ENCODE results near the gene SEZ6.
"Not testable (repeated sequence)": the region's sequence is repeated elsewhere in the genome, so short reads cannot be mapped to it uniquely, and the experiment has no call there.

SEZ6 gene

DNA sequence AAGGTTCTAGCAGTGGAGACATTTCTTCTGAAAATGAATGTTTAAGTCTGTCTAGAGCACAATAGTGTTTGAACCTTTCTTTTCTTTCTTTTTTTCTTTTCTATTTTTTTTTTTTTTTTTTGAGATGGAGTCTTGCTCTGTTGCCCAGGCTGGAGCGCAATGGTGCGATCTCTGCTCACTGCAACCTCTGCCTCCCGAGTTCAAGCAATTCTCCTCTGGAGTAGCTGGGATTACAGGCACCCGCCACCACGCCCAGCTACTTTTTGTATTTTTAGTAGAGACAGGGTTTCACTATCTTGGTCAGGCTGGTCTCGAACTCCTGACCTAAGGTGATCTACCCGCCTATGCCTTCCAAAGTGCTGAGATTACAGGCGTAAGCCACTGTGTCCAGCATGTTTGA lies 71.3 kb downstream of the SEZ6 start:
- DNase-seq (ENCODE audit: low spot score), result not testable (repeated sequence)

DNA sequence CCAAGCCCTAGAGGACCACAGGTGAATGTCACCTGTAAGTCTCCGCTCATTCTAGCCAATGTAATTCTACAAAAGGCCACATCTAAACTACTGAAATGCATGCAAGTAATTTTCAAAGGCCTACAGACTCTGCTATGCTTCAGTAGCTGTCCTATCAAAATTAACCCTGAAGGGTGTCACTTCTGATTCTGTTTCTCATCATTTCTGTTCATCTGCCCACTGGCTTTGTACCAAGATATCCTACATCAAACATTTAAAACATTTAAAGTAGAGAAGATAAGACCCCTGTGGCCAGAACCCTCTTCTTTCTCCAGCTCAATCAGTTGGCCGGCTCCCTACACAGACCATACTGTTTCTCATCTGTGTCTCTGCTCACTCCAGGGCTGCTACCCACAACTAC lies 76.0 kb downstream of the SEZ6 start:
- DNase-seq (ENCODE audit: low spot score), result no peak

DNA sequence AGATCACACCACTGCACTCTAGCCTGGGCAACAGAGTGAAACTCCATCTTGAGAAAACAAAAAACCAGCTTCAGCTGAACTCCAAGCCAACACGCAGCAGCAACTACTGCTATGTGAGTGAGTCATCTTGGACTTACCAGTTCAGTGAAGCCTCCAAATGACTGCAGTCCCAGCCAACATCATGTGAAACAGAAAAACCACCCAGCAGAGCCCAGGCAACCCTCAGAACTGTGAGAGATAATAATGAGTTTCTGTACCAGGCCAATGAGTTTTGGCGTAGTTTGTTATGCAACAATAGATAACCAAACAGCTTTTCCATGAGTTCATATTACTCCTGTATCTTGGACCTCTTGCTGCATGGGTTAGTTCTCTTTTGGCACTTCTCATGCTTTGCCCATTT lies 77.8 kb downstream of the SEZ6 start:
- DNase-seq (ENCODE audit: low spot score), result no peak

DNA sequence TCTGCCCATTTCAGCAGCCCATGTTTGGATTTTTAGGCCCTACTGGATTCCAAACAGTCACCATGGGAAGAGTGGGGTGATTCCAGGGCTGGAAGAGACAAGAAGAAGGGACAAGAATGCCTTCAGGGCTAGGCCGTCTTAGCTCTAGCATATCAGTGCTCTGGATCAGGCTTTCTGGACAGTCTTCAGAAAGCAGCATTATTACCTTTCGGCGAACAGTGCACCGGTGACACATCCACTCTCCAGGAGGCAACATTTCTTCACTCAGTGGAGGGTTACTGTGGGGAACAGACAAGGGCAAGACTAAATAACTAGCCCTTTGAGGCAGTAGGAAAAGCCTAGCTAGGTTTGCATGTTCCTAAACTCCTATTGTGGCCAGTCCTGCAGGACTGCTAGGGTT lies 79.0 kb downstream of the SEZ6 start:
- no peak for DNase-seq (ENCODE audit: low spot score)

DNA sequence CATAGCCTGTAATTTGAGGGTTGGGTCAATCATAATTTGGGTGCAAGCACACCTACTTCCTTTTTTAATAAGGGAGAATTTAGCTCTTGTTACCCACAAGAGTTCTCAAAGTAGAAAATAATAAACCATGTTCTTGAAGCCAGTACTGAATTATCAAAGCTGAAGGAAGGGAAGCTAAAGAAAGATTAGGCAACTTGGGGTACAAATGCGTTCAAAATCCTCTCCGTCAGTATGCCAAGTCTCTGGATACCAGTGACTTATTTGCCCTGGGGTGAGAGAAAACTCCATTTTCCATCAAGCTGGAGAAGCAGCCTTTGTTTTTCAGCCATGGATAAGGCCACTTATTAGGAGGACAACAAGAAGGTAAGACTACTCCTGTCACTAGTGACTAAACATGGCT lies 79.5 kb downstream of the SEZ6 start:
- no peak for DNase-seq (ENCODE audit: low spot score)

DNA sequence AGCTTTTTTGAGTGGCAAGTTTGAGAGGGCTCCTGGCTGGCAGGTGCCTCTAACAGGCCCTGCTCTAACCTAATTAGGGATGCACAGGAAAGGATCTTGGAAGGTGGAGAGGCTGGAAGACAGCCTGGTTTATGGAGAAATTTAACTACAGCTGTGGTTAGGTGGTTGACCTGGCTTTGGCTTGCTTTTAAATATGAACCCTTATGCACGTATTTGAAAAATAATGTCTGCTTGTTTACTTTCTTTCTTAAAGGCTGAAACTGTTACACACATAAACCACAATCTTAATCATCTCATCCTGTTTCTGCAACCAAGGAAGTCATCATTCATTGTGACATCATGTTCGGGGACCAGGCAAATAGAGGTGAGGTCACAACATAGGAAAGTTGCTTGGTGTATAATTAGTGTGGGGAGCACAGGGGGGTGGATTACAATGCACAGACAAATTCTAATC lies 79.9 kb downstream of the SEZ6 start:
- DNase-seq (ENCODE audit: low spot score), result no peak

DNA sequence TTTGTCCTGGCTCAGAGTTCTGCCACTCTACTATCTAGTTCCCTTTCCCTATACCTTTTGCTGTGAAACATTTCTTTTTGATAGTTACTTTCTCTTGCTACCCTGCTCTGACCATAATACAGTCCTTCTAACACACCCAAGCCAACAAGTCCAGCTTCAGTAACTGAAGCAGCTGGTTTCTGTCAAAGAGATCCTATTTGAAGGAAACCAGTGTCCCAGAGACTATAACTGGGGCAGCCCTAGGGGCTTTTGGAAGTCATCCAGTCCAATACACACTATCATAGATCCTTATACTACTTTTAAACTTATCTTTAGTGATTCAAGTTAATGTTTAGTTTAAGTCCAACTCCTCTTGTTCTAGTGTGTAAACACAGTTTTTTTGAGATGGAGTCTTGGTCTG lies 85.6 kb downstream of the SEZ6 start:
- DNase-seq (ENCODE audit: low spot score), result no peak

DNA sequence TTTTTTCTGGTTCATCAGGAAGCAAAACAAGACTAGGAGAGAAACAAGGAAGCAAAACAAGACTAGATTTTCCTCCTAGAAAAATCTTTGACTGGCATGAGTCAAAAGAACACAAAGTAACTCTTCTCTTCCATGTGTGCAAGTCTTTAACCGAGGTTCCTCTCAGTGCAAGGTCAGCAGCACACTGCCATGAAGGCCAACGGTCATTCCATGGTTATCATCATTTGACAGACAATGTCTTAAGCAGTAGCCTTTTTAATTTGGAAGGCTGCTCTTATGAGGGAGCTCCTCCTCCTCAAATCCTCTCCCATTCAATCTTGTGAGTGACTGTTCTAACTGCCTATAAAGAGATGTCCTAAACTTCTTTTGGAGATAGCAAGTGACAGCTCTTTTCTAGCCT lies 87.5 kb downstream of the SEZ6 start:
- no peak for DNase-seq (ENCODE audit: low spot score)

DNA sequence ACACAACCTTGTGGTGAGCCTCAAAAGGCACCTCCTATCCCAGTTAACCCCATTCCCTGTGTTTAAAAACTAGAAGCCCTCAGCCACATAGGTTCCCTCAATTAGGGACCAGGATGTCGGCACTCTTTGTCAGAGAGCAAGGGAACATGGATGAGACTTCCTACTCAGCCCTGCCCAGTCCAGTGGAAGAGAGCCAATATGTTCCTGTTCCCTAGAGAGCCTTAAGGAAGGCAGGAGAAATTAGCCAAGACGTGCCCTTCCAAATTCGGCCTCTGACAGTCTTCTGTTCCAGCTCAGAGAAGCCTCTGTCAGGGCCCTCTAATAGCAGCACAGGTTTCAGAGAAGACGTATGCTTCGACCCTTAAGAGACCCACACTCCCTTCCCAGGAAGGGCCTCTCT lies 88.4 kb downstream of the SEZ6 start:
- no peak for DNase-seq (ENCODE audit: low spot score)

DNA sequence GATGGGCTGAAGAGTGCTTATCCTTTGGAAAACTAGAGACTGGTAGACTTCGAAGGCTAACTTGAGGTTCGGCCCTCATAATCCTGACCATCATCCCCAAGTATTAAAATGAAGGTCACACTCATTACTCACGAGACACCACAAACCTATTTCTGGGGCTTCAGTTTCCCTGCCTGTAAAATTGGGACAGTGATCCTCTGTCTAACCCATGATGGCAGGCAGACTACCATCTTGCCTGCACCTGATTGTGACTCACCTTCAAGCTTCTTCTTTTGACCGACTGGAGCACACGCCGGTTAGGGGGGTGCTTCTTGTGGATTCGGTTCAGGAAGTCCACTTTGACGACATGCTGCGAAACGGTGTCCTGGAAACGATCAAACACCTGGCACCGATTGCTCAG lies 88.8 kb downstream of the SEZ6 start:
- no peak for DNase-seq (ENCODE audit: low spot score)

DNA sequence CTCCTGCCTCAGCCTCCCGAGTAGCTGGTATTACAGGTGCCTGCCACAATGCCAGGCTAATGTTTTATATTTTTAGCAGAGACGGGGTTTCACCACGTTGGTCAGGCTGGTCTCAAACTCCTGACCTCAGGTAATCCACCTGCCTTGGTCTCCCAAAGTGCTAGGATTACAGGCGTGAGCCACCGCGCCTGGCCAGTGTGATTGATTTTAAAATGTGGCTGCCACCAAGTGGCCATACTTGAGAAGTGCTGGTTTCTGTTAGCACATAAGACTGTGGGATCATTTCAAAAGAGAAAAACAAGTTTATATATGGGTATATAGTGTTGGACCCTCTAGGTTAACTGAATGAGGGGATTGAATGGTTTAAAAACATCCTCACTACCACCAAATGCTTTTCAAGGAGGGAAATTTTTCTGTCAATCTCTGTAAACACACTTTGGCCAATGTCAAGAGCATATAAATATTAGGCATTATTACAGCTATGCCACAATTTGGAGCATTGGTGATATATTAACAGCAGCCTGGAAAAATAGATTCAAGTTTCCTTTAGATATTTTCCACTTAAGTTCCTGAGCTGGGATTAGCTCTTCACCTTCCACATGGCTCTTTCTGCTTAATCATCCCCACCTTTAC lies 89.4 kb downstream of the SEZ6 start:
- no peak for DNase-seq (ENCODE audit: low spot score)

DNA sequence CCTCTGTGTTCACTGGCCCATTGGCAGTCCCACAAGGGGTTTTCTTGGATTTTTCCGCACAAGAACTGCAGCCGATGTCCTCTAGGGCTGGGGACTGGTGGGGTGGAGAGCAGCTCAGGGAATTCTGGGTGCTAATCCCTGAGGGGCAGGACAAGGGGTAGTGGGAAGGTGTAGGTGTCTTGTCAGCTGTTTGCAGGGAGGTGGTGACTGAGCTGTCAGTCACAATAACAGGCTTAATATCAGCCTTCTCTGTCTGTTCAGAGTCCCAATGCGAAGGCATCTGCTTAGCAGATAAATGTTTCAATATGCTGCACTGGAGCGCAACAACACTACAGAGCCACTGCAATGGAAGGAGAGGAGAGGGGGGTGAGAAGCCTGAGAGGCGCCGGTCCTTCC lies 92.9 kb downstream of the SEZ6 start:
- DNase-seq (ENCODE audit: low spot score), result no peak

DNA sequence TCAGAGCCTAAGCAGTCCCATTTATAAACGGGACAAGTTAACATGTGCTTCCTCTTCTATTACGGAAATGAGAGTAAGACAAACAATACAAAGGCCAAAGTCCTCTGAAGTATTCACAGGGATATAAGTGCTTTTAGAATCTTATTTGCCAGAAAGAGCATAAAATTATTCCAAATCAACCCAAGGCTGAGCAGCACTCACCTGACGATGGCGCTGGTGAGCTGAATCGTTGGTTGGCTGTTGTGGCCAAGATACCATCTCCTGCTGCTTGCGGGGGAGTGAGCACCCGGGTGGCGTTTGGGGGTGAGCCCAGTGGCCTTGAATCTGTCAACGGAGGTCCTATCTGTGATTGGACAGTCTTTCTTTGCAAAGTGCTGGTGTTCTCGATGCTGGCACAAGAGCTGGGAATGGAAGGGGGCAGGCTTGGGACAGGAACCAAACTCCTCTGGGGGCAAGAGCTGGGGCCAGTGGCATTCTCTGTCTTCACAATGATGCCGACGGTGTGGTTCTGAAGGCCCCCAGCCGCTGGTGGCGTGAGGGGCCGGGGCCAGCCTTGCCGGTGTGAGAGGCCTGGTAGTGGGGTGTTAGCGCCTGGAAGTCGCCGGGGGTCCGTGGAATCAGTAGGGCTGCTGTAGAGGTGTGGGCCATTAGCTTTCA lies 93.4 kb downstream of the SEZ6 start:
- DNase-seq (ENCODE audit: low spot score), result no peak

DNA sequence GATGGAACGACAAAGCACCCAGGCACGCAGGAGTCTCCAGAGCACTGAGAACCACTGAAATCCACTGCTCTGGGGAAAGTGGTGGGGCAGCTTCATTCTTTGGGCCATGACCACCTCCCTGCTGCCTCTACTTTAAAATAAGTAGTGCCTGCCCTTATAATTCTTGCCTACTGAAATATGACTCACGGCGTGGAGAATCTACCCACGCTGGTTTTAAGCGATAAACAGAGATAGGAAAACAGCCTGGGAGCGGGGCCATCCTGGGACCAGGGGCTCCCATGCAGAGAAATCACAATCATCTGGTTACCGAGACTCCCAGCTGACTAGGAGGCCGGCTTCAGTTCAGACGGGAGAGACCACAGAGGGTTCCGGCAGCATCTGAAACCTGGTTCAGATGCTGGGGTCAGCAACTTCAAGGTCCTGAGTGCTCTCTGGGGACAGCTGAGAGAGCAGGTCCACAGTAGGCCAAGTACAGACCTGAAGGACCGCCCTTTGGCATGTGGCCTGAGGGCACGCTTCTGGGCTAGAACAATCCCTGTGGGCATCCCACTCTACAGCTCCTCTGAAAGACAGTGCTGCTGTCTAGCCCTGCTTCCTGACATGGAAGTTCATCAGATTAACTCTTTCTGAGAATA lies 94.3 kb downstream of the SEZ6 start:
- no peak for DNase-seq (ENCODE audit: low spot score)

DNA sequence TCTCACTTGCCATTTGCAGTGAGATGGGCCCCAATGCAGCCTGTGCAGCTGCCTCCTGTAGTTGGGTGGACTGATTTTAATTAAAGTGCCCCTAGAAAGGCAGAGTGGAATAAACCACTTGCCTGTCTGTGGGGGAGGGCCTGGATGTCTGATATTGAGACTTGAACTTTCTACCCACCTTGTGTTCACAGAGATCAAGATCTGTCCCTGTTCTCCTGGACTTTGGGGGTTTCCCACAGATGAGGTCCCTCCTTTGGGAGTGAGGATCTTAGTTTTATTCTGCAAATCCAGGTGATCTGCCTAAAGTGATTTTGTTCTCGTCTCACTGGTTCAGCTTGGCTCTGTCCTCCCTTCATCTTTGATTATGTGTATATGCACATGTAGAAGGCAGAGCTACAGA lies 95.3 kb downstream of the SEZ6 start:
- no peak for DNase-seq (ENCODE audit: low spot score)

DNA sequence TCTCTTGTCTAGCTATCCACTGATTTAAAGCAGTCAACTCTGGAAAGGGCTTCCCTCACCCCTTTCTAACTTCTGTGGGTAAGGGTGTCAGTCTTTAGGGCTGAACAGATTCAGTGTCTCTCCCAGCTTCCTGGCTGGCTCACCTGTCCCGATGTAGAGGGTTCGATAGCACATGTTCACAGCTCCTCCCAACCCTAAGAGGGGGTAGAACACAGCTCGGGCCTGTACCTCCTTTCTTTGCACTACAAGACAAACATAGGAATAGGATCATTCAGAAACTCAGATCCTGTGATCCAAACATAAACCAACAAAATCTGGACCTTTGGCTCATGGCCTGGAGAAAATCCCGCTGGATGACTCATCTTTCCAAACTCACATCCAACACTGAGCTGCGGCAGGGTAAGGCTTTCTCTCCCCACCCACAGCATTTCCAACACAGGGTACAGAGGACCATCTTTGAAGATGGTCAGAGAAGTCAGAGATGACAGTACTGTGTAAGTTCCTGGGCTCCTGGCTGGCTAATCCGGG lies 97.1 kb downstream of the SEZ6 start:
- no peak for DNase-seq (ENCODE audit: low spot score)

DNA sequence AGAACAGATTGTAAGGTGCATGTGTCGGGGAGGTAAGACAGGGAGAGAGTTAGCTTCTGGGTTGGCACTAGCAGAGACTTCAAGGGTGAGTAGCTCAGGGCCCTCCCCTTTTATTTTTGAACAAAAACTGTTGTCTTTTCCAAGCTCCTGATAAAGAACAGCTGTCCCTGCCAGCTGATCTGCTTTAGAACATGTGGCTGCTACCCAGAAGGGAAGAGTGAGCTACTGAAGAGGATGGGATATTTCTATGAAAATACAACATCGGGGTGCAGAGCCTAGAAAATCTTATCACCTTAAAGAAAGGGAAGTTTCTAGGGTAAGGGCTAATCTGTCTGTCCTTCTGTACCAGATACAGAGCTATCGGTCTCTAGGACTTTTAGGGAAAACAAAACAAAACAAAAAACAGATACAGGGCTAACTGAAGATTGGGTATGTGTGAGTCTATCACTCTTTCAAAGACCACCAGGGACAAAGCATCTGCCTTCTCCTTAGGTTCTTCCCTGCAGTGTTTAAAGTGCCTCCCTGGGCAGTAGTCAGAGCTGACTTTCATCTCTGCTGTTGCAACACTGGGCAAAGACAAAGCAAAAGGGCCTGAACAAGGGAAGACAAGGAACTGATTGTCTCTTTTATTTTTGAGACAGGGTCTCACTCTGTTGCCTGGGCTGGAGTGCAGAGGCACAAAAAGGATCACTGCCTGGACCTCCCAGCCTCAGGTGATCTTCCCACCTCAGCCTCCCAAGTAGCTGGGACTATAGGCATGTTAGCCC lies 97.9 kb downstream of the SEZ6 start:
- DNase-seq (ENCODE audit: low spot score), result no peak

DNA sequence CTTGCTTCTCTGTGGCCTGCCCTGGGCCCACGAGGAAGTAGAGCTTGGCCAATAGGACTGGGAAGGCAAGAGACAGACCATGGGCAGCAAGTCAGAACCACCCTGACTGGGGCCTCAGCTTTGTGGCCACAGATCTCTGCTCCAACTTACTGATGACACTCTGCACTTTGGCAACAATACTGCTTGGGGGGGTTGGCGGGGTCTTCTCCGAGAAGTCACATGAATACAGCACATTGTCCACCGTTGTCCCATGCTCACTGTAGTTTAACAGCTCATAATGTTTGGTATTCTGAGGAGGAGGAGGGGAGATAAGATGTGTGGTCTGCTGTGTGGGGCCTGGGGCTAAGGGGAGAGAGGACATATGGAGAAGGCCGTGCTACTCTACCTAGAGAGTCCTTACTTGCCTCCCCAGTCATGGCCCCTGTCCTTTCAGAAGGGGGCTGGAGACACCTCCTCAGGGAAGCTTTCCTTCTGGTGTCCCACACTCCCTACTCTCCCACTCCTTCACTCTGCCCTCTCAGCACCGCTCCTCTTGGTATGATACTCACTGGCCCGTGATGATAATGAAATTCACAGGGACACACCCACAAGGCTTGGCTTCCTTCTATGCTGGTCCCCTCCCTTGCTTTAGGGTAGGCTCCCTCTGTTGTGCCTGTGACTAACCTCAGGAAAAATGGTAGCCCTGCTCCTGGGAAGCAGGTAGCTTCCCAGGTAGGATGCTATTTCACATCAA lies 99.0 kb downstream of the SEZ6 start:
- no peak for DNase-seq (ENCODE audit: low spot score)

DNA sequence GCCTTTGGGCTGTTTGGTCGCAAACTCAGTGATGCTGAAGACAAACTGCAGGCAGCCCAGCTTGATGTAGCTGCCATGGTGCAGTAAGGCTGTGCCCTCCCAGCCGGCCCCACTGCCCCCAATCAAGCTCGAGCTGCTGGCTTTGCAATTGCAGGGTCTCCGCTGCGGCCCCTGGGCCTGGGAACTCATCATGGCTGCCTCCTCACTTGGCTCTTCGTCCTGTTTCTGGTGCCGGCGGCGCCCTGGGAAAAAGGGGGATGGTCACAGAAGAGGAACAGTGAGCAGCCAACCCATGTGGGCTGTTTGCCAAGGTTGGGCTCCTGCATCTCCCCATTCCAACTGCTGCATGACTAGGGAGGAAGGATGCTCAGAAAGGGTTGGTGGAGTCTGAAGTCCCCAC lies 99.6 kb downstream of the SEZ6 start:
- DNase-seq (ENCODE audit: low spot score), result no peak

All from LoVo (cell line).